DOHH2 (cell line): ENCODE data around the gene DENND5B.

Experiments used
- CTCF ChIP-seq: fragments of 200-600 bp; sonication (generic); IDR thresholded peaks from one replicate; pipeline ENCODE4 v1.5.1; 2014; ENCODE audit warnings: antibody characterized with exemption, mild to moderate bottlenecking, low read depth, low read length; ENCODE audit not compliant: poor library complexity, severe bottlenecking
- EZH2phosphoT487 ChIP-seq: fragments of 200-600 bp; sonication (generic); IDR thresholded peaks from 2 replicates; pipeline ENCODE4 v1.6.1; 2017; ENCODE audit warnings: borderline replicate concordance, mild to moderate bottlenecking, antibody characterized with exemption, low read length, moderate library complexity, mixed read lengths

GRCh38 chr12:31390991-31391390 is 199.9 kb downstream of the DENND5B start:
- TF ChIP-seq CTCF (no peak), EZH2phosphoT487 (no peak)
